Peyer's patch (tissue), 4 donors: ENCODE data around the gene RILPL2.

ENCODE experiments used
- CTCF ChIP-seq, 6 experiments: fragments of 450-650 bp in 4 of 6; fragments of 200-600 bp in 2 of 6; sonication (generic) in 1 of 6; IDR thresholded peaks; one replicate each; pipeline ENCODE4 v1.5.1; 2017 to 2019; ENCODE audit warnings: antibody characterized with exemption in 6 of 6, mild to moderate bottlenecking in 3 of 6, moderate library complexity in 1 of 6
- POLR2A ChIP-seq, 2 donors: fragments of 450-650 bp; IDR thresholded peaks; one replicate each; pipeline ENCODE4 v1.5.1; 2017; ENCODE audit warnings: antibody characterized with exemption in 2 of 2, mild to moderate bottlenecking in 2 of 2, moderate library complexity in 2 of 2

GRCh38 chr12:123382684-123383083, 53.8 kb downstream of the RILPL2 start:
- TF ChIP-seq CTCF (IDR thresholded peaks at IDR 0.05) (no peak), POLR2A (IDR thresholded peaks at IDR 0.05) (no peak)
